Activated CD4-positive, CD25-positive, alpha-beta regulatory T cell (primary cell): Measurements from ENCODE around the gene FMO5.
"Not testable (repeated sequence)": the region's sequence is repeated elsewhere in the genome, so short reads cannot be mapped to it uniquely, and the experiment has no call there.

Experiments used
- DNase-seq, 4 experiments: peaks; one replicate each; lab custom pipeline; 2025; lab: John Stamatoyannopoulos, UW

FMO5 gene

GRCh38 chr1:147225193-147225730 is at the start of gene FMO5:
FMO5 (minus strand) TSS chr1:147225339; CDS start chr1:147225029, 310 bp downstream.
- peak; percentile 2 to 18 (median 12) for DNase-seq

DNA sequence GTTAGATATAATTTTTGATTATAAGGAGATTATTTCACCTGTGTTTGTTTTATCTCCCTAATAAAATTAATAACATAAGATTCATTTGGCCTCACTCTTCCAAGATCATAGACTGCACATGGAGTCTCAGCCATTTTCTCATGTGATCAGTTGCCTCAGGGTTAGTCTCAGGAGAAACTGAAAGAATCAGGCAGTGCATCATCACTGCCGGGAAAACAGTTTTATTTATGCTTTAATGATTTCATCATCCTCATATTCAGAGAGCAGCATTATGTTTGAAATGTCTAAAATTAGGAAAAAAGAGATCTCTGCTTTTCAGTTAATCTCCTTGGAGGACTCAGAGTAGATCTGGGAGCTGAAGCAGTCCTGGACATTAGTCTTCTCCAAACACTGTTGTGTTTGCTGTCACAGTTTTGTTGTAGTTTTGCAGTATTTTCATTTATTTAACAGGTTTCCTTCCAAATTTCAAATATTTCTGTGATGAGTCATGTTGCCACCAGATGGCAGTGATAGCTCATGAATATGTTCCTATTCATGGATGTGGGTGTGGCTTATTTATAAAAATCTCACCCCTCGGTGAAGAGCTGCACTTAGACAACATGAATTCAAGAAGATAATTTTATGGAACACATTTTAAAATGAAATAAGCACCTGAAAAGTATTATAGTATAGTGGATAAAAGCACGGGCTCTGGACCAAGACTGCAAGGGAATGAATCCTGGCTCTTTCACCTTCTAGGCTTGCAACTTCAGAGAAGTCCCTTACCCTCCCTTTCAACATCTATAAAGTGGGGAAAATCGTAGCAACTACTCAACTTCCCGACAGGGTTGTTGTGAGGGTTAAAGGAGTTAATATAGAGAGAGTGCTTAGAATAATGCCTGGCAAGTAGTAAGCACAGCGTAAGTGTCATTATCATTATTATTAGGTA is 48.5 kb upstream of the FMO5 start:
- no peak for DNase-seq

DNA sequence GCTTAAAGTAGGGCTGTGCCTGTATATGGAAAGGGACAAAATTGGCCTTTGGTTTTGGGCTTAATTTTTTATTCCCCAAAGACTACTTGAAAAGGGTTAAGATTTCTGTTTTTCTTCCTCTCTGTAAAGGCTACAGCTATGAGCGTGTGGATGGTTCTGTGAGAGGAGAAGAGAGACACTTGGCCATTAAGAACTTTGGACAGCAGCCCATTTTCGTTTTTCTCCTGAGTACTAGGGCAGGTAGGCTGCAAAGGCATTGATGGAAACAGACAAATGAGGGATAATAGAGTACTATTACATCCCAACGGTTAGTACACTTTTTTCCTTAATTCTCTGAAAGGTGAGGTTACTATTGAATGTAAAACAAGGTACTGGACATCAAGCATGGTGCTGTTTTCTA is 46.9 kb upstream of the FMO5 start:
- DNase-seq: no peak

DNA sequence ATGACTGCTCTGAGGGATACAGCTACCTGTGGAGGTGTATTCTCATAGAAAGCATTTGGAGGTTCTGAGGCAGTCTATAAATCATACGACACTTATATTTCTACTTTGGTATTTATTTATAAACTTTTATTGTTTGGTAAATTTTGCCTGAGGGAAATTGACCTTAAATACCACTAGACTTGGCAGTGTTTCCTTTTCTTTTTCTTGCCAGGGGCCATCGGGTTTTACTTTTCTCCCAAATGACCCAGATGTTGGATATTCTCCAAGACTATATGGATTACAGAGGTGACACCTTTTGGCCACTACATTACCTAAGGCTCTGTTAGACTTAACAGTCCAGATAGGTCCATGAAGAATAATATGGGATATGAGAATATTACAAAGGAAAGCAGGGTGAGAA is 45.6 kb upstream of the FMO5 start:
- DNase-seq: no peak

DNA sequence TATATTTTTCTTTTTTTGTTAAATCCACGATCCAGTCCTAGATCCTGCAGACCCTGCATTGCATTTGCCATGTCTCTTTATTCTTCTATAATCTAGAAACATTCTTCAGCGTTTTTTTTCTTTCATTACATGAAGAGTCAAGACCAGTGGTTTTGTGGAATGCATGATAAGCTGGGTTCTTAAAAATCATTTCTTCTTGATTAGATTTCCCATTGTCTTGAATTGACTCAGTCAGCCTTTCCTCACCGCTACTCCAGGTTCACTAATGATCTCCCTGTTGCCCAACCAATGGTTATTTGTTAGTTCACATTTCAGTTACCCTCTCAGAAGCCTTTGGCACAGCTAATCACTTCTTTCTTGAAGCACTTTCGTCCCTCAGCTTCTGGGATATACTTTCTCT is 42.6 kb upstream of the FMO5 start:
- no peak for DNase-seq

DNA sequence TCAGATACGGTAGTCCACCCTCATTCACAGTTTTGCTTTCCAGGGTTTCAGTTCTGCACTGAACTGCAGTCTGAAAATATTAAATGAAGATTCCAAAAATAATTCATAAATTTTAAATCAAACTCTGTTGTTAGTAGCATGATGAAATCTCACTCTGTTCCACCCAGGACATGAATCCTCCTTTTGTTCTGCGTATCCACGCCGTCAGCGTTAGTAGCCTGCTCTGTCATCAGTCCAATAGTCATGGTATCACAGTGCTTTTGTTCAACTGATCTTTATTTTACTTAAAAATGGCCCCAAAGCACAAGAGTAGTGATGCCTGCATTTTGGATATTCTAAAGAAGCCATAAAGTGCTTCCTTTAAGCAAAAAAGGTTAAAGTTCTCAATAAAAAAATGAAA is 41.2 kb upstream of the FMO5 start:
- DNase-seq: no peak

GRCh38 chr1:147264158-147264768 is 39.1 kb upstream of the FMO5 start:
- DNase-seq: no peak

DNA sequence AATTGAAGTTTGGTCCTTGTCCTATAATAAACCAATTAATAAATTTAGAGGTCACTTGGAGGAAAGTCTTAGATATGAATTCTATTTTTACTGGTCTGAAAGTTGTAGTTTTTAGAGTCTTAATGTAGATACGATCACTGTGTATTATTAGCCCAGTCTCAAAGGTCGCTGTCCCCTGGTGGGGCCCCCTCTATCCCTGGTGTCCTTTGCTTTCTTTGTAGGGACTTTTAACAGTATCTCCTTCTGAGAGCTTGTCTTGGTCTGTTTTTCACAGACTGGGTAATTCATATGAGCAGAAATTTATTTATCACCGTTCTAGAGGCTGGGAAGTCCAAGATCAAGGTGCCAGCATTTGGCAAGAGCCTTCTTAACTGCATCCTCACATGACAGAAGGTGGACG is 35.8 kb upstream of the FMO5 start:
- DNase-seq: no peak

DNA sequence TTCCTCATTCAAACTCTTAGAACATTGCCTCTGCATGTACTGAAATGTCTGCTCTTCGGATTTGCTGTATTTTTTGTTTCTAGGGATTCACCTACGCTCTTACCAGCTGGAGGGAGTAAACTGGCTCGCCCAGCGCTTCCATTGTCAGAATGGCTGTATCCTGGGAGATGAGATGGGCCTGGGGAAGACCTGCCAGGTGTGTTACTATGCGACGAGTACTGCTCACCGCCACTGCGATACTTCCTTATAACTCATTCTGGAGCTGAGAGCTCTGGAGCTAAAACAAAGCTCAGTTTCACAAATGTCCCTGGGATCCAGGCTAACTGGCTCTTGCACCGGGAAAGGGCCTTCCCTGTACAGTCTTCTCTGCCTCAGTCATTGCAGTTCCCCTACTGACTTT is 27.4 kb upstream of the FMO5 start:
- DNase-seq: no peak

GRCh38 chr1:147247656-147248238 is 22.6 kb upstream of the FMO5 start:
- no peak for DNase-seq

GRCh38 chr1:147246910-147247655 is 21.9 kb upstream of the FMO5 start:
- no peak for DNase-seq

DNA sequence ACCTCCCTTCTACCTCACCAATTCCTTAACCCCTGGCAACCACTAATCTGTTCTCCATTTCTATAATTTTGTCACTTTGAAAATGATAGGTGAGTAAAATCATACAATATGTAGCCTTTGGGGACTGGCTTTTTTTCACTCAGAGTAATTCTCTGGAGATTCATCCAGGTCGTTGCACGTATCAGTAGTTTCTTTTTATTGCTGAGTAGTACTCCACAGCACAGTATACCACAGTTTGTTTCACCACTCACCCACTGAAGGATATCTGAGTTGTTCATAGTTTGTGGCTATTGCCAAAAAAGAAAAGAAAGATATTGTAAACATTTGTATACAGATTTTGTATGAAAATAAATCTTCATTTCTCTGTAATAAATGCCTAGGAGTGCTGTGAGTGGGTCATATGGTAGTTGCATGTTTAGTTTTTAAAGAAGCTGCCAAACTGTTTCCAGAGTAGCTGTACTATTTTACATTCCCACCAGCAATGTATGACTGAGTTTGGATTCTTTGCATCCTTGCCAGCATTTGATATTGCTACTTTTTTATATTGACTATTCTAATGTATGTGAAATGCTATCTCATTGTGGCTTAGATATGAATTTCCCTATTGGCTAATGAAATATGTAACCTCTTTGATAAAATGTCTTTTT is 21.0 kb upstream of the FMO5 start:
- DNase-seq: no peak

DNA sequence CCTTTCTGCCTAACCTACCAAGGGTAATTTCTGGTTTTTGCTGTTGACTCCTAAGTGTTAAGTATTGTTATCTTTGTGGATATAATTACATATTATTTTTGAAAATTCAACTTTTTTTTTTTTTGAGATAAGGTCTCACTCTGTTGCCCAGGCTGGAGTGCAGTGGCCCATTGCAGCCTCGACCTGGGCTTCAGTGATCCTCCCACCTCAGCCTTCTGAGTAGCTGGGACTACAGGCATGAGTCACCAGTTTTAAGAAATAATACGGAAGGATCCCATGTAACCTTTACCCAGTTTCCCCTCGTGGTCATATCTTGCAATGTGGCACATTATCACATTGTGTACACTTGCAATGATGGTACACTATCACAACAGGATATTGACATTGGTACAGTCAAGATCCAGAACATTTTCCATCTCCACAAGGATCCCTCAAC is 20.5 kb upstream of the FMO5 start:
- DNase-seq: no peak

DNA sequence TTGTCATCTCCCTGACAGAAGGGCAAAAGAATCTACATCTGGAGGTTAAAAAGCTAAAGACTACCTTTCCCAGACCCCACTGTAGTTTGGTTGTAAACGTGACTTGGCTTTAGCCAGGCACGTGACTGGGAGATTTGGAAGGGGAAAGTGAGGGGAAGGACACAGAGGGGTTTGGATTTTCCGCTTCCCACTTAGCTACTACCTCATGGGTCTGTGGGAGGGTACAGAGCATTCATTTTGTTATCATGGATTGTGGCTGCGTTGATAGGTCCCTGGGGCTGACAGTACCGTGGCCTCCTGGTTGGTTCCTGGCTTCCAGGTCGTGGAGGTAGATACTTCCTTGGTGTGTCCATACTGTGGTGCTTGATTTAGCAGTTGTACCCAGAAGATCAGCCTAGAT is 20.0 kb upstream of the FMO5 start:
- DNase-seq: no peak

- DNase-seq: no peak
These were observed 18.7 kb upstream of the FMO5 start for GRCh38 chr1:147243841-147244240.

DNA sequence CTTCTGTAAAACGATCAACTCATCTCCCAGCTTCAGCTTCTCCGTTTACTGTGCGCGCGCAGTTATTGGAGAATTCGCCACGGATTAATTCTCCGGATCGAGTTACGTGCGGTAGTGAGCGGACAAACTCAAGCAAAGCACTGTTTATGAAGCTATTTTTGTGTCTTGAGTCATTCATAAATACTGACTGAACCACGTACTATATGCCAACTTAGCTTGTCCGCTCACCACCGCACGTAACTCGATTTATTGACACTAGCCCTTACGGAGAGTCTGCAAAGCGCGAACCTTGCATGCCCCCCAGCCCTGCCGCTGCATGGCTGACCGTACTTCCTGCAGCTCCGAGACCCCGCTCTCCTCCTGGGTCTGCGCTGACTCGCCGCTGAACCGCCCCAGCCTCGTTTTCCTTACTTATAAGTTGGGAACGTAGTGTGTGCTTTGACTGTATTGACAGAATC is 18.1 kb upstream of the FMO5 start:
- peak in 1 of 4 experiments; percentile 6 for DNase-seq

DNA sequence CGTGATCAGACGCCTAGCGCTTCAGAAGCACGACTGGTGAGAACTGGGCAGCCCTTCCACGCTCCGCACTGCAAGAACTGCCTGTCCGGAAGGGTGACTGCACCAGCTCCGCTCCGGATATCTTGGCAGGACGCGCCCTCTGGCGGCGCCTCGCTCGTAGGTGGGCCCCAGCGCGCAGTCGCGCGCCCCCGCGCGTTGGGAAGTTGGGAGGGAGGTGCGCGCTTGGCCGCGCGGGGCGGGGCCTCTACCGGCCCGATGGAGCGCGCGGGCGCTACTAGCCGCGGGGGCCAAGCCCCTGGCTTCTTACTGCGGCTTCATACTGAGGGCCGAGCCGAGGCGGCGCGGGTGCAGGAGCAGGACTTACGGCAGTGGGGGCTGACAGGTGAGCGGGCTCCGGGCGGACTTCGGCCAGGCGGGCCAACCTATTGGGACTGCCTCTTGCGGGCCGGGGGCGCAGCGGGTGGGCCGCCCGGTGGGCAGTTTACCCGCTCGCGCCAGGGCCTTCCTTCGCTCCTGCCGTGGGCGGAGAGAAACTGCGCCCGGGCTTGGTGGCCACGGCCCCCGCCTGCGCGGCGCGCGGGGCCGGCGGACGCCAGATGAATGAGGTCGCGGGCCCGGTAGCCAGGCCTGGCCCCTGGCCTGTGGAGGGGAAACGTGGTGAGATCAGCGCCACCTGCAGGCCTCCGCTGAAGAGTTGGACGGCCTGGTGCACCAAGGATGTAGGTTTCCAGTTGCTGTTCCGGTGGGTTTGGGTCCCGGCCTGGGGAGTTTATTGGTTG is 17.5 kb upstream of the FMO5 start, which contains the start of gene CHD1L:
Gene CHD1L, plus strand, starts transcription at position 236 of the 779 bp plus-strand sequence. Its CDS starts 20 bp downstream, at position 256.
- DNase-seq: peak; percentile 81 to 89 (median 86)

DNA sequence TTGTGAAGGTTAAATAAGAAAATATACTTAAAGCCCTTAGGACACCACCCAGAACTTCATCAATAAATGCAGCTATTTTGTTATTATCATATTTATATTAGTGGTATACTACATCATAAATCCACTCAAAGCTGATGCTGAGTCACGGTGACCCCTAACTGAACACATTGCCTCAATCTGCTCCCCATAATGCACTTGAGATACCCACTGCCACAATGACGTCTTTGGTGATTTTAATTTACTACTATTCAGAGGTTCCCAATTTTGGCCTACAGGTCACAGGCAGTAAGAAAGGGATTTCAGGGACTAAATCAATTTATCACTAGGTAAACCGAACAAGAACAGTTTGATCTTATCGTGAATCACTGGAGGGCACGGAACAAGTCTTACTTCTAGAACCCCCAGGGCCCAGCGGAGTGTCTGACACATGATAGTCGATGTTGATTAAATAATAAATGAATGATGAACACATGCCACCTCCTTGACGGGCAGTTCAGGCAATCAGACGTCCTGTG is 16.9 kb upstream of the FMO5 start:
- DNase-seq: no peak

GRCh38 chr1:147240131-147240721 is 15.1 kb upstream of the FMO5 start:
- not testable (repeated sequence) for DNase-seq
